ENCODE results near the gene TPPP2. TPM values are rescaled to one million over a fixed set of nuclear protein-coding genes. Genes with fewer than 3 reads are reported as not detected.

TPPP2 gene
- total and polyA plus RNA-seq, 10 of the 15 experiments (the other 5 are each of a cell fraction or from before 2014, with no cell fraction given): not detected

GRCh38 chr14:21036751-21037150, 6.7 kb downstream of the TPPP2 start:
- H3K27me3 ChIP-seq (replicated peaks in 1 of 2; ENCODE audit: control insufficient read depth in 2 of 2, insufficient read depth in 2 of 2, low read length in 1 of 2): peaks cover 0 to under 1% of the 10 kb centered on the region in 2 experiments; a peak in 1 of 4 replicates
- no TSS peak for BruUV-seq (replicated peaks)
- POLR2A ChIA-PET: no interaction called here
- no peak for ATAC-seq
- no peak for DNase-seq (ENCODE audit: low read depth, low spot score)
- H3K36me3 ChIP-seq (ENCODE audit: control insufficient read depth in 2 of 2, insufficient read depth in 2 of 2, low read length in 1 of 2): no peaks in the 10 kb centered on the region
- no peaks in the 10 kb centered on the region for H3K9me3 ChIP-seq (replicated peaks; ENCODE audit: control insufficient read depth, insufficient read depth, low read length)
- intact Hi-C loops (cut with micrococcal nuclease; ENCODE audit: unreplicated experiment) (no loop called here), in situ Hi-C loops (cut with MboI) (no loop called here)
- WGBS (ENCODE audit: insufficient coverage, insufficient replicate concordance, low lambda C conversion rate, missing lambda C conversion rate): 63% methylated on average over 7 of the region's 7 CpGs
- no peak overlapping the region for H3K4me2 ChIP-seq (ENCODE audit: control insufficient read depth, insufficient read depth)
- peaks cover 8% of the 10 kb centered on the region for H3K4me1 ChIP-seq (ENCODE audit: control insufficient read depth, insufficient read depth, low read length)
- no peak overlapping the region for H3K9ac ChIP-seq (ENCODE audit: control insufficient read depth, insufficient read depth, low read length)
- SMC1A ChIA-PET (ENCODE audit: uncharacterized antibody, unreplicated experiment): interaction anchor here (0.7 kb wide), 1 partner anchor 68 kb away, joined by 3 read pairs; no protein-coding TSS in a partner anchor
- no peaks in the 10 kb centered on the region for H3K79me2 ChIP-seq (ENCODE audit: control insufficient read depth, insufficient read depth, low read length)
- H3K27ac ChIP-seq (ENCODE audit: control insufficient read depth, insufficient read depth): no peak overlapping the region
- H4K20me1 ChIP-seq (ENCODE audit: control insufficient read depth, insufficient read depth): no peaks in the 10 kb centered on the region
- H2AFZ ChIP-seq (ENCODE audit: control insufficient read depth, low read depth, low read length): no peak overlapping the region
- no peak overlapping the region for H3K4me3 ChIP-seq
- RAD21 ChIA-PET (ENCODE audit: unreplicated experiment): interaction anchor here (1.4 kb wide), 1 partner anchor 18 kb away, joined by 3 read pairs; no protein-coding TSS in a partner anchor
- TF ChIP-seq SPI1 (IDR thresholded peaks at IDR 0.05; ENCODE audit: borderline replicate concordance, insufficient read depth, low read depth, low read length): no peak
- TF ChIP-seq ZBTB11 (CRISPR knock-in tag; IDR thresholded peaks at IDR 0.05): no peak
- TF ChIP-seq ZBED1 (IDR thresholded peaks at IDR 0.05; ENCODE audit: borderline replicate concordance): no peak
- TF ChIP-seq ZBTB33 (IDR thresholded peaks at IDR 0.05): no peak
- TF ChIP-seq PKNOX1 (IDR thresholded peaks at IDR 0.05): no peak
- no peak for TF ChIP-seq RUNX3 (IDR thresholded peaks at IDR 0.05; ENCODE audit: low read length)
- TF ChIP-seq MTA2 (IDR thresholded peaks at IDR 0.05; ENCODE audit: low read depth): no peak
- TF ChIP-seq ZNF24 (IDR thresholded peaks at IDR 0.05): no peak
- TF ChIP-seq NFYB (IDR thresholded peaks at IDR 0.05; ENCODE audit: insufficient read depth, low read depth, low read length): no peak
- no peak for TF ChIP-seq RELB (IDR thresholded peaks at IDR 0.05; ENCODE audit: low read depth)
- no peak for FAIRE-seq
- CTCF ChIA-PET: interaction anchor here (0.9 to 2.4 kb wide), 4 partner anchors 22 to 66 kb away, joined by 4 to 14 read pairs (median 5); no protein-coding TSS in a partner anchor

Data from GM12878 (cell line).